T-helper 17 cell (primary cell): ENCODE data around the gene KCNJ1. TPM values are rescaled to one million over a fixed set of nuclear protein-coding genes. Genes with fewer than 3 reads are reported as not detected.

Experiments used
- ATAC-seq: fragments of 150-1000 bp; cut with Tn5 transposase; 2 replicates; pipeline ENCODE4 v1.10.0; 2021; ENCODE audit warnings: mild to moderate bottlenecking, moderate library complexity
- DNase-seq, 3 donors: peaks; one replicate each; pipeline versions ENCODE4 v3.0.0 to v3.0.0-alpha.2; 2020 to 2021
- H3K9me3 ChIP-seq: one replicate; pipeline ENCODE4 v1.7.0; 2013; ENCODE audit warnings: low read length, mild to moderate bottlenecking; ENCODE audit not compliant: control insufficient read depth, poor library complexity, severe bottlenecking
- H3K27ac Mint-ChIP-seq: one replicate; pipeline ENCODE4 v1.8.0; 2022; ENCODE audit warnings: mild to moderate bottlenecking, moderate library complexity, mixed read lengths
- H3K27me3 Mint-ChIP-seq: one replicate; pipeline ENCODE4 v1.8.0; 2022; ENCODE audit warnings: mixed read lengths
- H3K36me3 Mint-ChIP-seq: one replicate; pipeline ENCODE4 v1.8.0; 2022; ENCODE audit warnings: low read depth, mixed read lengths
- H3K4me1 Mint-ChIP-seq: one replicate; pipeline ENCODE4 v1.8.0; 2022; ENCODE audit warnings: mild to moderate bottlenecking, mixed read lengths
- H3K4me3 Mint-ChIP-seq: one replicate; pipeline ENCODE4 v1.8.0; 2022; ENCODE audit warnings: mild to moderate bottlenecking, moderate library complexity, mixed read lengths
- total RNA-seq, 4 donors: library from RNA in 2 of 4; stranded (reverse) in 2 of 4; gene quantifications; one replicate each; pipeline ENCODE4 v1.2.3 and lab custom pipeline; 2022 to 2026

The KCNJ1 gene
- total RNA-seq, 2 donors from 2014 or later = 0.22 to 0.70 TPM

DNA sequence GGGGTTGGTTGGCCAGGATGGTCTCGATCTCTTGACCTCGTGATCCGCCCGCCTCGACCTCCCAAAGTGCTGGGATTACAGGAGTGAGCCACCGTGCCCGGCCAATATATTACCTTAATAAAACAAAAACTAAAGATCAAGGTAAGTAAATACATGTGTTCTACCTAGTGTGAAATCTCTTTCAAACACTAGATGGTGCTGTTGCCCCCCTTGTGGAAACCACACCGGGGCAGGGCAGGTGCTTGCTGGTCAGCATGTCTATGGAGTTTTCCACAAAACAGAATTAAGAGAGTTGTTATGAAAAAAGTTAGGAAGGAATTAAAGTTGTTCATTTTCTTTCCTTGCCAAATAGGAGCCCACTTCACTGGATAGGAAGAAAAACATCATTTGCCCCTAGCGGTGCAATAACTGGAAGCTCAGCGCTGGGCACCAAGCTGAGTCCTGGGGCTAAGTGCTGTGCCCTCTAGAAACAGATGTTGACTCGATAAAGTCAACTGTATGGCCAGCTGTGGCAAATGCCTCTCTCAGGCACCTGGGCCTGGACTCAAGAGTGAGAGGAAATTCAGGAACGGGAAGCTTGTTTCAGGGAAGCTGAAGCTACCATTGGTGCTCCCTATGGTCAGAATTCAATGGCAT, 17.7 kb upstream of the KCNJ1 start:
- DNase-seq = peak in 2 of 3 donors; percentile 23 to 48
- Mint-ChIP-seq H3K27me3 (peaks cover 87% of the 10 kb centered on the region), H3K4me3 (no peak overlapping the region), H3K4me1 (peaks cover 8% of the 10 kb centered on the region), H3K27ac (no peak overlapping the region), H3K36me3 (peaks cover 15% of the 10 kb centered on the region)
- H3K9me3 ChIP-seq = no peaks in the 10 kb centered on the region
- peak; percentile 80 for ATAC-seq

- no peaks in the 10 kb centered on the region for H3K9me3 ChIP-seq
- DNase-seq = no peak
- ATAC-seq = no peak
- Mint-ChIP-seq H3K27ac (no peak overlapping the region), H3K4me1 (peaks cover 8% of the 10 kb centered on the region), H3K27me3 (peaks cover 82% of the 10 kb centered on the region), H3K36me3 (peaks cover 15% of the 10 kb centered on the region), H3K4me3 (no peak overlapping the region)
These were observed 17.0 kb upstream of the KCNJ1 start for GRCh38 chr11:128884054-128884453.

- Mint-ChIP-seq H3K4me3 (no peak overlapping the region), H3K27ac (no peak overlapping the region), H3K4me1 (peaks cover 8% of the 10 kb centered on the region), H3K36me3 (peaks cover 10% of the 10 kb centered on the region), H3K27me3 (peaks cover 77% of the 10 kb centered on the region)
- ATAC-seq (no peak), DNase-seq (no peak)
- H3K9me3 ChIP-seq = no peaks in the 10 kb centered on the region
These were observed 15.4 kb upstream of the KCNJ1 start for GRCh38 chr11:128882451-128882850.

DNA sequence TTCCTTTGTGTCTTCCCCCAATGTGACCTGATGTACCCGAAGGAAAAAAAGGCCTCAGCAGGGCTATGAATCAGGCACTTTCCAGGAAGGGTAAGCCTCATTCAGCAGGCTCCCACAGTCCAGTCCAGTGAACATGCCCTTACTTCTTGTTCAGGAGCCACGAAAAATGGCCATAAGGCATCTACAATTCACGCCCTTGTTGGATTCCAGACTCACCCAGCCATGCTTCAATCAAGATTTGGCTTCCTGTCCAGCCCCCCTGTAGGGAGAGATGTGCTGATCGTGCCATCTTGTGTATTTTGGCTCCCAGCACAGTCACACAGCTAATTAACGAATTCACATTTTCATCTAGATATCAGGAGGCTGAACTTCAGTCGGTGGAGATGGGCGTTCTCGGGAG, 14.1 kb upstream of the KCNJ1 start:
- Mint-ChIP-seq H3K27ac (no peak overlapping the region), H3K27me3 (peaks cover 74% of the 10 kb centered on the region), H3K4me3 (no peak overlapping the region), H3K36me3 (peaks cover 10% of the 10 kb centered on the region), H3K4me1 (peaks cover 2% of the 10 kb centered on the region)
- ATAC-seq (no peak), DNase-seq (no peak)
- H3K9me3 ChIP-seq = no peaks in the 10 kb centered on the region

- Mint-ChIP-seq H3K36me3 (peaks cover 9% of the 10 kb centered on the region), H3K27me3 (peaks cover 71% of the 10 kb centered on the region), H3K4me1 (peaks cover 2% of the 10 kb centered on the region), H3K27ac (no peak overlapping the region), H3K4me3 (no peak overlapping the region)
- H3K9me3 ChIP-seq = no peaks in the 10 kb centered on the region
- ATAC-seq = no peak
- no peak for DNase-seq
These were observed 12.7 kb upstream of the KCNJ1 start for GRCh38 chr11:128879817-128880216.

GRCh38 chr11:128878455-128878854, 11.4 kb upstream of the KCNJ1 start:
- Mint-ChIP-seq H3K27ac (no peak overlapping the region), H3K4me3 (no peak overlapping the region), H3K36me3 (peaks cover 9% of the 10 kb centered on the region), H3K4me1 (no peaks in the 10 kb centered on the region), H3K27me3 (peaks cover 66% of the 10 kb centered on the region)
- ATAC-seq (no peak), DNase-seq (no peak)
- H3K9me3 ChIP-seq = no peaks in the 10 kb centered on the region

DNA sequence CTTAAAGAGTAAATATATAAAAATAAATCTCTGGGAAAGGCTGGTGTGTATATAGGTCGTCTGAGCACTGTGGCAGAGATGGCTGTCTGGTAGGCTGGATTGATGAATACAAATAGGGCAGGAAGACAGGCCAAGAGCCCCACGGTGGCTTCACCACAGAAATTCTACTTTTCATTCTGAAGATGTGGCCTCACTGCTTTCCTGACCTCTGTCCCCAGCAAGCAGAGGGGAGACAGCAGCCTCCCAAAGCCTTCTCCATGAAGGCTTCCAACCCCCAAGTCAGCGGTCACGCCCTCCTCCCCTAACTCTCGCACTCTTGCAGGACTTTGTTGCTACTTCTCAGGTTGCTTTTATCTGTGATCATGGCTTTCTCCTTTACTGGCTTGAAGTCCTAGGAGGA, 10.6 kb upstream of the KCNJ1 start:
- no peak overlapping the region for H3K4me3 Mint-ChIP-seq
- no peaks in the 10 kb centered on the region for H3K9me3 ChIP-seq
- no peak for DNase-seq
- no peak for ATAC-seq
- H3K4me1 Mint-ChIP-seq = peaks cover 6% of the 10 kb centered on the region
- peaks cover 63% of the 10 kb centered on the region for H3K27me3 Mint-ChIP-seq
- H3K27ac Mint-ChIP-seq = no peak overlapping the region
- peaks cover 3% of the 10 kb centered on the region for H3K36me3 Mint-ChIP-seq

- no peak overlapping the region for H3K4me3 Mint-ChIP-seq
- DNase-seq = no peak
- peaks cover 48% of the 10 kb centered on the region for H3K27me3 Mint-ChIP-seq
- peaks cover 10% of the 10 kb centered on the region for H3K4me1 Mint-ChIP-seq
- no peak for ATAC-seq
- no peak overlapping the region for H3K27ac Mint-ChIP-seq
- H3K9me3 ChIP-seq = no peaks in the 10 kb centered on the region
- H3K36me3 Mint-ChIP-seq = peaks cover 2% of the 10 kb centered on the region
These were observed 9.1 kb upstream of the KCNJ1 start for GRCh38 chr11:128876133-128876650.

DNA sequence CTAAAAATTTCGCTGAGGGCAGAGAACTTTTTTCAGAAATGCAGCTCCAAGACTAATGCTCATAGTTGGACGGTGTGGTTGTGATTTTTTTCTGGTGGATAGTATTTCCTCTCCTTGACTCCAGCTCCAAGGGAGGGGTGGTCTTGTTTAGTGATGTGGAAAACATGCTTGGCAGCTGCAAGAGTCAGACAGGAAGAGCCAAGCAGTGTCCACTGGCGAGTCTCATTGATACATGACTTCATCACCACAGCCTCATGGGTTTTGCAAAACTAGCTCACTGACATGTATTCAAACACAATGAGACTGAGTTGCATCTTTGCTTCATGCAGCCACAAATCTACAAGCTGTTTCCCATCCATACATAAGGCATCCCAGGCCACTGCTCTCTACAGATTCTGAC, 7.3 kb upstream of the KCNJ1 start:
- H3K27me3 Mint-ChIP-seq = peaks cover 41% of the 10 kb centered on the region
- ATAC-seq = no peak
- H3K27ac Mint-ChIP-seq = no peak overlapping the region
- H3K4me3 Mint-ChIP-seq = no peak overlapping the region
- H3K4me1 Mint-ChIP-seq = peaks cover 10% of the 10 kb centered on the region
- H3K36me3 Mint-ChIP-seq = peaks cover 2% of the 10 kb centered on the region
- H3K9me3 ChIP-seq = no peaks in the 10 kb centered on the region
- no peak for DNase-seq

DNA sequence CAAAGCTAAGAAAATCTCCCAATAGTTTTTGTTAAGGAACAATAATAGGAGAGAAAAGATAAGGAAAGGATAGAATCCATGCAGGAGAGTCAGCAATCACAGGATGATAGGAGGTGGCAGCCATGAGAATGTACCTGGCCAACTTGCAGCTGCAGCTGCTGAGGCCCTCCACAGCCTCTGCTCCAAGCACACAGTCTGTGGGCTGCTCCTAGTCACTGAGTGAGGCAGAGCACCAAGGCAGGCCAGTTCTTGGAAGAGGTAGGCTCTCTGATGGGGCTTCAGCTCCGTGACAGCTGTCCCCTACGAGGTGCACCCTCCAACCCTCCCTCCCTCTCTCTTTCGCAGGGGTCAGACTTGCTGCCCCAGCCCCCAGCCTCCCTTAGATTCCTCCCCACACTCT, 5.5 kb upstream of the KCNJ1 start:
- no peak overlapping the region for H3K27ac Mint-ChIP-seq
- no peaks in the 10 kb centered on the region for H3K9me3 ChIP-seq
- H3K4me1 Mint-ChIP-seq = peaks cover 10% of the 10 kb centered on the region
- DNase-seq (no peak), ATAC-seq (no peak)
- no peak overlapping the region for H3K4me3 Mint-ChIP-seq
- H3K36me3 Mint-ChIP-seq = peaks cover 2% of the 10 kb centered on the region
- H3K27me3 Mint-ChIP-seq = peaks cover 27% of the 10 kb centered on the region

DNA sequence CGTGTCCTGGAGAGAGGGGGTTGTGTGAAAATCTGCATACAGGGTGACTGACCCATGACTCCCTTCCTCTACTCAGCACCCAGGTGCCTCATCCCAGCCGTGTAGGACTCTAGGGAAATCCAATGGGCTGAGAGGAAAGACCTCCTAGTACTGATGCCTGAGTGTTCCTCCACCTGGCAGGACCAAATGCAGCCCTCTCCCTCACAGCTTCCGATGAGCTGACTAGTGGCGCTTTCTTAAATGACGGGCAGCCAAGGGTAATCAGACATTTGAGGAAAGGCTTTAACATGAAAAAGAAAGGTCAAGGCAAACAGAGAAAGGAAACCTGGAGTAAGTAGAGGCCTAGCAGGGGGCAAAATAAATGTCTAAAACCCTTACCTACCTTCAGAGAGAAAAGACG, 5.0 kb upstream of the KCNJ1 start:
- no peak overlapping the region for H3K27ac Mint-ChIP-seq
- H3K9me3 ChIP-seq = no peaks in the 10 kb centered on the region
- no peak overlapping the region for H3K4me3 Mint-ChIP-seq
- ATAC-seq (no peak), DNase-seq (no peak)
- H3K4me1 Mint-ChIP-seq = peaks cover 10% of the 10 kb centered on the region
- H3K36me3 Mint-ChIP-seq = peaks cover 2% of the 10 kb centered on the region
- peaks cover 24% of the 10 kb centered on the region for H3K27me3 Mint-ChIP-seq

DNA sequence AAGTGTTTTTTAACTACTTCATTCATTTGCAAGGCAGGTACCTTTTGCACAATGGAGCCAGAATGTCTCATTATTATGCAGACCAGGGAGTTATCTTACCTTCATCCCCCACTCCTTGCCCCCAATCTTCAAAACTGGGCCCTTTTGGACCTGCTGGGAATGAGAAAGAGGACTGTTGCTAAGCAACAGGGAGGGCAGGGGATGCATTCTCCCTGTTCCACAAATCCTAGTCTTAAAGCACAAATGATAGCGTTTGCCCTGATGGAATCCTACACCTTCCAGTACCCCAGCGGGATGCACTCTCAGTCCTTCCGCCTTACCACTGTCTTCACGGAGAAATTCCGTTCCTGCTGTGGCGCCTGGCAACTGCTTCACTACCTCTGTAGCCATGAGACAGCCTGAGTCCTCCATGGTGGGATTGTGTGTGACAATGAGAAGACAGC, 4.1 kb upstream of the KCNJ1 start:
- ATAC-seq (no peak), DNase-seq (no peak)
- H3K9me3 ChIP-seq = no peaks in the 10 kb centered on the region
- peaks cover 2% of the 10 kb centered on the region for H3K36me3 Mint-ChIP-seq
- no peak overlapping the region for H3K4me3 Mint-ChIP-seq
- no peak overlapping the region for H3K27ac Mint-ChIP-seq
- H3K4me1 Mint-ChIP-seq = peaks cover 10% of the 10 kb centered on the region
- peaks cover 20% of the 10 kb centered on the region for H3K27me3 Mint-ChIP-seq

DNA sequence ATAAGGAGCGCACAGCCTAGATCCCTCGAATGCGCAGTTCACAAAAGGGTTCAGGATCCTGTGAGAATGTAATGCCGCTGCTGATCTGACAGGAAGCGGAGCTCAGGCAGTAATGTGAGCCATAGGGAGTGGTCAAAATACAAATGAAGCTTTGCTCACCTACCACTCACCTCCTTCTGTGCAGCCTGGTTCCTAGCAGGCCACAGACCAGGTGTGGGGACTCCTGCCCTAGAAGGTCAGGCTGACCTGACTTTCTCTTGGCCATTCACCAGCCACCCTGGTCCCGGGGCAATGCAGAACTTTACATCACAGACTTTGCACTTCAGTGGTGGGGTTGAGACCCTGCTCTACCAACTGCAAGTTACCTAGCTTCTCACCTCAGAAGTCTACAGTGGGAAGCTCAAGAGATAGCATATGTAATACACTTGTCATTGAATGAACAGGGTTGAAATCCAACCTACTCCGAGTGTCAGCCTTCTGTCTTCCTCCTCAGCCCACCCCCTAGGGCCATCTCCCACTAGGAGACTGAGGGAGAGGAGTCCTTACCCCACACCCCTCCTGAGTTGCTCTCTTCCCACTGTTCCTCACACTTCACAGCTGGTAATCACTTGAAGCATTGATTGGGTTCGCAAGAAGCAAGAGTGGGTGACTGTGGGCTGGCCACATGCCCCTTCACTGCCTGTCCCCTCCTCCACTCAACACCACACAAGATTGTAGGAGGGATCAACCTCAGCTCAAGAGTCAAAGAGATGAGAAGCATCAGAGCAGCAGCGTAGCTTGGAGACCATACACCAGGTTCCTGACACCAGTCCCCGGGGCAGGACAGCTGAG, 2.0 kb upstream of the KCNJ1 start:
- Mint-ChIP-seq H3K4me1 (peaks cover 12% of the 10 kb centered on the region), H3K27ac (no peak overlapping the region)

More for the DNA sequence above, 2.0 kb upstream of the KCNJ1 start:
- Mint-ChIP-seq H3K36me3 (no peaks in the 10 kb centered on the region), H3K4me3 (no peak overlapping the region), H3K27me3 (peaks cover 15% of the 10 kb centered on the region)
- no peak for DNase-seq
- H3K9me3 ChIP-seq = no peaks in the 10 kb centered on the region
- peak; percentile 44 for ATAC-seq
